Bronchial epithelial cell (primary cell): Measurements from ENCODE around the gene VPREB1. TPM values are rescaled to one million over a fixed set of nuclear protein-coding genes. Genes with fewer than 3 reads are reported as not detected.
"Not testable (repeated sequence)": the region's sequence is repeated elsewhere in the genome, so short reads cannot be mapped to it uniquely, and the experiment has no call there.

ENCODE experiments used
- DNase-seq: peaks from one replicate; pipeline ENCODE4 v3.0.0-alpha.2; 2010; ENCODE audit warnings: low read depth
- FAIRE-seq: peaks from 2 replicates; lab custom pipeline; 2011; peaks lifted over from hg19 to GRCh38; lab: Jason Lieb, UNC
- H3K27me3 ChIP-seq: 2 replicates; pipeline ENCODE4 v1.5.1; 2011; ENCODE audit warnings: low read length; ENCODE audit not compliant: control insufficient read depth, insufficient read depth
- H3K36me3 ChIP-seq: 2 replicates; pipeline ENCODE4 v1.5.1; 2011; ENCODE audit warnings: low read length; ENCODE audit not compliant: control insufficient read depth, insufficient read depth
- H3K4me3 ChIP-seq: 2 replicates; pipeline ENCODE4 v1.5.1; 2011; ENCODE audit warnings: mild to moderate bottlenecking, low read depth, low read length, control low read depth
- CTCF ChIP-seq: IDR thresholded peaks from 2 replicates; pipeline ENCODE4 v1.5.1; 2011; ENCODE audit warnings: mild to moderate bottlenecking, moderate library complexity, low read length, control low read depth, inconsistent platforms; ENCODE audit not compliant: insufficient read depth, severe bottlenecking
- total RNA-seq: library from RNA; depleted of rRNA; stranded (reverse); fragments of >200 nt; gene quantifications from 2 replicates; pipeline ENCODE4 v1.2.1, GENCODE V29; 2014

Gene VPREB1
- total RNA-seq, 1 donor from 2014 or later: not detected

DNA sequence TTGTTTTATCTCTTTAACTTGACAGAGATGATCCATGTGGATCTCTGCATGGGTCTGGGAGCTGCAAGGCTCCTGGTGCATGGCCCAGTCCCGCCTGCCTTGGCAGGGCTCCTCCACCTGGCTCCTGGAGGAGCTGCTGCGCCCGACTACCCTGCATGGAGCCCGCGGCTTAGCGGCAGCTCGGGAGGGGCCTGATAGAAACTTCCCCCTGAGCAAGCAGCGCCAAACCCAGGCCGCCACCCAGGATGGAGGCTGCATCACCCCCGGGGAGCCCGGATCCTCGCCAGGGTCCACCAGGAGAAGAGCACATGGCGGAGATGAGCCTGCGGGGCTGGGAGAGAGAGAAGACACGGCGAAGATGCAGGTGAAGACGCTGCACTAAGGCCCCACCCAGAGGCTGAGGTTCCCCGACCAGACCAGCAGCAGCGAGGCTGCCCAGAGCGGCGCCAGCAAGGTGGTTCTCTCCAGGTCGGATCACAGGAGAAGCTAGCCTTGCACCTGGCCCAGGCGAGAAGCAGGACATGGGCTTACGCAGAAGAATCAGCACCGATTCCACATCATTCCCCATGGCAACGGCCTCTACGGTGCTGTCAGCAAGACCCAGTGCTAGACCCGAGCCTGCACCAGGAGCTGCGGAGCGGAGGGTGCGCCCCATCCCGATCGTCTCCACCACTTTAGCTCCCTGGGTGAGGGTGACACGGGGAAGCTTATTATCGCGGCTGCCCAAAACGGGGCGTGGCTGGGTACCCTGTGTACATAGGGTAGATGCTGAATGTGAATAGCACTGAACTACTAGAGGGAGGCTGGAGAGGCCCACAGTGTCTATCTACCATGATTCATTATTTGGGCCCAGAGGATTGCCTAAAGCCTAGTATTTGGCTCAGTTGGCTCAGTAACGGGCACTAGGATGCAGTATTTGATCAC lies 41.3 kb upstream of the VPREB1 start:
- DNase-seq (no peak), FAIRE-seq (no peak)
- Histone ChIP-seq H3K27me3 (peaks cover 2% of the 10 kb centered on the region), H3K36me3 (no peaks in the 10 kb centered on the region), H3K4me3 (no peak overlapping the region)
- TF ChIP-seq CTCF: no peak

- TF ChIP-seq CTCF: peak; percentile 82
- FAIRE-seq (no peak), DNase-seq (peak; percentile 85)
- H3K4me3 ChIP-seq: no peak overlapping the region
- no peaks in the 10 kb centered on the region for H3K36me3 ChIP-seq
- H3K27me3 ChIP-seq: peaks cover 2% of the 10 kb centered on the region
Measured at GRCh38 chr22:22207845-22208564, 36.6 kb upstream of the VPREB1 start.

DNA sequence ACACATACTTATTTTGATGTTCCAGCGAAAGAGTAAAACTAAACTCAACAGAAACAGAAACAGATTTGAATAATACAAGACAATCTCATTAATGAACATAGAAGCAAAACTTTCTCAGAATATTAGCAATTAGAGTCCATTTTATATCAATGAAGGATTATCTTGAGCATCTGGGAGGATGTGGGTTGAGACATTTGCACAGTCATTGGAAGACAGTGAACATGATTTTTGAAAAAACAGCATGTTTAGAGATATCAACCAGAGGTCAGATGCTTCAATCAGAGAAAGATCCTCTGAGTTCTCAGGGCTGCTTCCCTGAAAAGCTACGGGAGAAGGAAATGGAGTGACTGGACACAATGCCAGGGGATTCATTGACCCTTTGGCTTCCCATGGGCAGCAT lies 35.9 kb upstream of the VPREB1 start:
- DNase-seq (no peak), FAIRE-seq (no peak)
- TF ChIP-seq CTCF: no peak
- no peaks in the 10 kb centered on the region for H3K36me3 ChIP-seq
- no peaks in the 10 kb centered on the region for H3K27me3 ChIP-seq
- H3K4me3 ChIP-seq: no peak overlapping the region

- FAIRE-seq: not testable (repeated sequence)
Measured at GRCh38 chr22:22209080-22209640, 35.4 kb upstream of the VPREB1 start.

GRCh38 chr22:22210375-22210774 lies 34.2 kb upstream of the VPREB1 start:
- Histone ChIP-seq H3K36me3 (no peaks in the 10 kb centered on the region), H3K27me3 (no peaks in the 10 kb centered on the region), H3K4me3 (no peak overlapping the region)
- TF ChIP-seq CTCF: no peak
- DNase-seq: peak; percentile 95
- FAIRE-seq: peak; percentile 23

More at GRCh38 chr22:22209080-22209640, 35.4 kb upstream of the VPREB1 start:
- not testable (repeated sequence) for H3K27me3 ChIP-seq, H3K36me3 ChIP-seq, DNase-seq, H3K4me3 ChIP-seq
